ENCODE data around the gene COLEC11.

GRCh38 chr2:3662239-3662638 lies 67.3 kb downstream of the COLEC11 start:
- TF ChIP-seq SALL2 (CRISPR knock-in tag; IDR thresholded peaks at IDR 0.05) (no peak), GTF2F1 (IDR thresholded peaks at IDR 0.05; ENCODE audit: low read length) (no peak), SP4 (CRISPR knock-in tag; IDR thresholded peaks at IDR 0.05) (no peak), ZFP91 (CRISPR knock-in tag; IDR thresholded peaks at IDR 0.05; ENCODE audit: borderline replicate concordance) (no peak), ZBTB7B (CRISPR knock-in tag; IDR thresholded peaks at IDR 0.05) (no peak), HNRNPL (IDR thresholded peaks at IDR 0.05; ENCODE audit: low read depth, low read length) (no peak), U2AF2 (IDR thresholded peaks at IDR 0.05; ENCODE audit: low read depth, low read length) (no peak), MTA3 (CRISPR knock-in tag; IDR thresholded peaks at IDR 0.05) (no peak)
- TF ChIP-seq, protein P1, sequence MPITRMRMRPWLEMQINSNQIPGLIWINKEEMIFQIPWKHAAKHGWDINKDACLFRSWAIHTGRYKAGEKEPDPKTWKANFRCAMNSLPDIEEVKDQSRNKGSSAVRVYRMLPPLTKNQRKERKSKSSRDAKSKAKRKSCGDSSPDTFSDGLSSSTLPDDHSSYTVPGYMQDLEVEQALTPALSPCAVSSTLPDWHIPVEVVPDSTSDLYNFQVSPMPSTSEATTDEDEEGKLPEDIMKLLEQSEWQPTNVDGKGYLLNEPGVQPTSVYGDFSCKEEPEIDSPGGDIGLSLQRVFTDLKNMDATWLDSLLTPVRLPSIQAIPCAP (CRISPR knock-in tag; IDR thresholded peaks at IDR 0.05; ENCODE audit: low read depth): no peak
- TF ChIP-seq, protein P2, sequence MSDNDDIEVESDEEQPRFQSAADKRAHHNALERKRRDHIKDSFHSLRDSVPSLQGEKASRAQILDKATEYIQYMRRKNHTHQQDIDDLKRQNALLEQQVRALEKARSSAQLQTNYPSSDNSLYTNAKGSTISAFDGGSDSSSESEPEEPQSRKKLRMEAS (IDR thresholded peaks at IDR 0.05): no peak
- TF ChIP-seq, protein P3, sequence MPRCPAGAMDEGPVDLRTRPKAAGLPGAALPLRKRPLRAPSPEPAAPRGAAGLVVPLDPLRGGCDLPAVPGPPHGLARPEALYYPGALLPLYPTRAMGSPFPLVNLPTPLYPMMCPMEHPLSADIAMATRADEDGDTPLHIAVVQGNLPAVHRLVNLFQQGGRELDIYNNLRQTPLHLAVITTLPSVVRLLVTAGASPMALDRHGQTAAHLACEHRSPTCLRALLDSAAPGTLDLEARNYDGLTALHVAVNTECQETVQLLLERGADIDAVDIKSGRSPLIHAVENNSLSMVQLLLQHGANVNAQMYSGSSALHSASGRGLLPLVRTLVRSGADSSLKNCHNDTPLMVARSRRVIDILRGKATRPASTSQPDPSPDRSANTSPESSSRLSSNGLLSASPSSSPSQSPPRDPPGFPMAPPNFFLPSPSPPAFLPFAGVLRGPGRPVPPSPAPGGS (CRISPR knock-in tag; IDR thresholded peaks at IDR 0.05): no peak
